Measurements from ENCODE around the gene PTPRJ.

DNA sequence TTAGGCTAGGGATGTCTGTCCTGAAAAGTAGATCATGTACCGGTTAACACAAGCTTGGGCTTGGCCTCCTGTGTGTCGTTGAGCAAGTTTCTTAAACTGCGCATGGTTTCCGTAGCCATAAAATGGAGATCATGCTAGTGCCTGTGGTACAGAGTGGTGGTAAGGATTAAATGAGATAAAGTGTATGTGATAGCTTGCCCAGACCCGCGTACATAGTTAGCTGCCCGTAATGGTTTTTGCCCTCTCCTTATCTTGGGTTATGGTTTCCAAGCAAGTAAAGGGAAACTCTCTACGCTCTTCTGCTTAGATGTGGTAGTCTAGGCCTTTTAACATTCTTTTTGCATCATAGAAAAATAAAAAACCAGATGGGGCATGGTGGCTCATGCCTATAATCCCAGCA, 11.0 kb upstream of the PTPRJ start:
- TF ChIP-seq FOXM1 (IDR thresholded peaks at IDR 0.05; ENCODE audit: borderline replicate concordance) (no peak), NFRKB (IDR thresholded peaks at IDR 0.05) (no peak), TARDBP (IDR thresholded peaks at IDR 0.05) (no peak), SP1 (IDR thresholded peaks at IDR 0.05) (no peak), SUZ12 (IDR thresholded peaks at IDR 0.05) (no peak), ZNF384 (IDR thresholded peaks at IDR 0.05) (no peak), FOXK2 (IDR thresholded peaks at IDR 0.05) (no peak), ARNT (IDR thresholded peaks at IDR 0.05) (no peak), ELF4 (IDR thresholded peaks at IDR 0.05) (no peak), LEF1 (IDR thresholded peaks at IDR 0.05; ENCODE audit: borderline replicate concordance) (no peak), BHLHE40 (IDR thresholded peaks at IDR 0.05; ENCODE audit: borderline replicate concordance) (no peak), HDGF (IDR thresholded peaks at IDR 0.05; ENCODE audit: borderline replicate concordance) (no peak), L3MBTL2 (conservative IDR thresholded peaks at IDR 0.05) (no peak)
- TF ChIP-seq, protein P1, sequence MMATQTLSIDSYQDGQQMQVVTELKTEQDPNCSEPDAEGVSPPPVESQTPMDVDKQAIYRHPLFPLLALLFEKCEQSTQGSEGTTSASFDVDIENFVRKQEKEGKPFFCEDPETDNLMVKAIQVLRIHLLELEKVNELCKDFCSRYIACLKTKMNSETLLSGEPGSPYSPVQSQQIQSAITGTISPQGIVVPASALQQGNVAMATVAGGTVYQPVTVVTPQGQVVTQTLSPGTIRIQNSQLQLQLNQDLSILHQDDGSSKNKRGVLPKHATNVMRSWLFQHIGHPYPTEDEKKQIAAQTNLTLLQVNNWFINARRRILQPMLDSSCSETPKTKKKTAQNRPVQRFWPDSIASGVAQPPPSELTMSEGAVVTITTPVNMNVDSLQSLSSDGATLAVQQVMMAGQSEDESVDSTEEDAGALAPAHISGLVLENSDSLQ (IDR thresholded peaks at IDR 0.05) = no peak

All from HEK293T (cell line).